BJ (cell line): ENCODE measurements around the gene DIAPH3. TPM values are rescaled to one million over a fixed set of nuclear protein-coding genes. Genes with fewer than 3 reads are reported as not detected.

Source experiments
- CTCF ChIA-PET: fragments of 350-600 bp; formaldehyde crosslinking; extraction: SDS; loops from one replicate; lab custom pipeline; 2021; ENCODE audit warnings: antibody characterized with exemption, inconsistent platforms; lab: Yijun Ruan, JAX
- POLR2A ChIA-PET: fragments of 300-600 bp; sonication (Branson Sonifier 250); formaldehyde crosslinking; extraction: SDS; loops from one replicate; lab custom pipeline; 2021; ENCODE audit warnings: antibody characterized with exemption; lab: Charles Lee
- DNase-seq: peaks from one replicate; pipeline ENCODE4 v3.0.0-alpha.2; 2011; ENCODE audit warnings: low read depth
- H3K27me3 ChIP-seq: 2 replicates; pipeline ENCODE4 v1.6.0; 2011; ENCODE audit warnings: low read length; ENCODE audit not compliant: control insufficient read depth, insufficient read depth
- H3K36me3 ChIP-seq: 2 replicates; pipeline ENCODE4 v1.5.1; 2011; ENCODE audit warnings: low read length; ENCODE audit not compliant: control insufficient read depth, insufficient read depth
- H3K4me3 ChIP-seq: 2 replicates; pipeline ENCODE4 v1.5.1; 2011; ENCODE audit warnings: low read depth, mild to moderate bottlenecking, control low read depth, low read length
- polyA plus RNA-seq: library from polyadenylated mRNA; depleted of rRNA; stranded (reverse); fragments of >200 nt; gene quantifications from 2 replicates; pipeline ENCODE4 v1.2.3, GENCODE V29; 2011
- TF ChIP-seq, protein P1 (sequence below): IDR thresholded peaks from 2 replicates; pipeline ENCODE4 v1.5.1; 2011; ENCODE audit warnings: low read depth, mild to moderate bottlenecking, control low read depth, inconsistent platforms, low read length, moderate library complexity; ENCODE audit not compliant: insufficient read depth

Gene DIAPH3
- polyA plus RNA-seq, 1 experiment: 8.5 TPM

DNA sequence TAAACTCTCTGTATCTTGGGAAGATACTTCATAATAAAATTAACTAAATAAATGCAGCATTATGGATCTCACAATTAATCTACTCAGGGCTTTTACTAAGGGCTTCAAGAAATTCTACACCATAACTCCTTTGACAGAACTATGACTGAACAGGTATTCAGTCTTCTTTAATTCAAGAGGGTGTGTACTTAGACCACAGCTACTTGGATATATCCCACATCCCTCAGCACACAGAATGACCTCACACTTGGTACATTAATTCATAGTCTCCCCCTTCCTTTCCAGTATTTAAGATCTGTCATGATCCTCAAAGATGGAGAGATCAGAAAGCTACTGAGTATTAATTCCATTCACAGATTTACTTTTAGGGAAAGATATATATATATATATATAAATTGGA, 11.6 kb downstream of the DIAPH3 start:
- POLR2A ChIA-PET: no interaction called here
- Histone ChIP-seq H3K4me3 (no peak overlapping the region), H3K27me3 (no peaks in the 10 kb centered on the region), H3K36me3 (no peaks in the 10 kb centered on the region)
- no peak for DNase-seq
- CTCF ChIA-PET: no interaction called here
- TF ChIP-seq, protein P1, sequence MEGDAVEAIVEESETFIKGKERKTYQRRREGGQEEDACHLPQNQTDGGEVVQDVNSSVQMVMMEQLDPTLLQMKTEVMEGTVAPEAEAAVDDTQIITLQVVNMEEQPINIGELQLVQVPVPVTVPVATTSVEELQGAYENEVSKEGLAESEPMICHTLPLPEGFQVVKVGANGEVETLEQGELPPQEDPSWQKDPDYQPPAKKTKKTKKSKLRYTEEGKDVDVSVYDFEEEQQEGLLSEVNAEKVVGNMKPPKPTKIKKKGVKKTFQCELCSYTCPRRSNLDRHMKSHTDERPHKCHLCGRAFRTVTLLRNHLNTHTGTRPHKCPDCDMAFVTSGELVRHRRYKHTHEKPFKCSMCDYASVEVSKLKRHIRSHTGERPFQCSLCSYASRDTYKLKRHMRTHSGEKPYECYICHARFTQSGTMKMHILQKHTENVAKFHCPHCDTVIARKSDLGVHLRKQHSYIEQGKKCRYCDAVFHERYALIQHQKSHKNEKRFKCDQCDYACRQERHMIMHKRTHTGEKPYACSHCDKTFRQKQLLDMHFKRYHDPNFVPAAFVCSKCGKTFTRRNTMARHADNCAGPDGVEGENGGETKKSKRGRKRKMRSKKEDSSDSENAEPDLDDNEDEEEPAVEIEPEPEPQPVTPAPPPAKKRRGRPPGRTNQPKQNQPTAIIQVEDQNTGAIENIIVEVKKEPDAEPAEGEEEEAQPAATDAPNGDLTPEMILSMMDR: no peak

DNA sequence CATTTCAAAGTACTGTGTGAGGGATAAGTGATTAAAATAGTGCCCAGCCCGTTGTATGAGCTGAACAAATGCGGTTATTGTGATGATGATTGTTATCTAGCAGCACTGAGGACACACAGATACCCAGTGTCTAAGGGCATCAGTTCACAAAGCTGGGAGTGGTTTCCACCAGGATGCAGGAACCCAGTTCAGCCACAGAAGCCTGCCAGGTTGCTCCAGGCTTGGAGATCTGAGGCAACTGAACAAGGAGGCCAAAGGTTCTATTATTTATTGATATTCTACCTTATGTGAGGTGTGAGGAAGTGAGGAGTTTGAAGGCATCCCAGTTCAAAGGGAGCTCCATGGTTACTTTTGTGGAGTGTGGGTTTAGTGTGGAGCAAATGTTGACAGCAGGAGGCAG, 13.2 kb downstream of the DIAPH3 start:
- Histone ChIP-seq H3K4me3 (no peak overlapping the region), H3K36me3 (no peaks in the 10 kb centered on the region), H3K27me3 (no peaks in the 10 kb centered on the region)
- no peak for DNase-seq
- CTCF ChIA-PET: interaction anchor here (1.2 kb wide), 1 partner anchor 185 kb away, joined by 3 read pairs; no protein-coding TSS in a partner anchor
- TF ChIP-seq, protein P1: no peak
- POLR2A ChIA-PET: no interaction called here

DNA sequence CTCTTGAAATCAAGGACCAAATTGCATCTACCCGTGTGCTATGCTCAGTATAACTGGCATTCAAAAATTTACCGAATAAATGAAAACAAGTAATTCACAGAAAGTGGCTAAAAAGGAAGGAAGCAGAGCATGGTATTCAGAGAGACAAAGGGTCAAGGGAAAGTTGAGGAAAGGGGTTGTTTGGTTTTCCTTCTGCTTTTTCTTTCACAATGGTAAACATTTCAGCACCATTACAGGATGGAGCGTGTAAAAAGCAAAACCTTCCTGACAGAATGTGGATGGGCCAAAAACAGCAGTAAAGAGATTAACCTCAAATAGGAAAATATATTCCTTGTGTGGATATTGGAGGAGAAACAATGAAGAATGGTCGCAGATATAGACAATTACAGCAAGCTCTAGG, 14.8 kb downstream of the DIAPH3 start:
- Histone ChIP-seq H3K27me3 (no peaks in the 10 kb centered on the region), H3K4me3 (no peak overlapping the region), H3K36me3 (no peaks in the 10 kb centered on the region)
- POLR2A ChIA-PET: no interaction called here
- no peak for DNase-seq
- TF ChIP-seq, protein P1: no peak
- CTCF ChIA-PET: no interaction called here

DNA sequence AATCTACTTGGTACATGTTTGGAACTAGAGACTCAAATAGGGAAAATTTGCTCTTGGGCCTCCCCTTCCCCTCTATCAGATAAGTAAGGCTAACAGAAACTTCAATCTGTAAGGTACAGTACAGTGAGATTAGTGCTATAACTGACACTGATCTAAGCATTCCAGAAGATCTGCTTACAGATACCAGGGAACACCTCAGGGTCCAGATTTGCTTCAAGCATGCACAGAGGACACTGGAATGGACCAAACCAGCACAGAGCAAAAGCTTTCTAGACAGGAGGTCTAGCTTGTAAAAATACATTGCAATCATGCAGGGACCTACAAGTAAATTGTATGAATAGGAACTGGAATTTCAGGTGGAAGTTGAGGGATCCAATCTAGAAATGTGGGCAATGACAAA, 16.4 kb downstream of the DIAPH3 start:
- ChIA-PET CTCF (no interaction called here), POLR2A (no interaction called here)
- no peak for DNase-seq
- Histone ChIP-seq H3K36me3 (no peaks in the 10 kb centered on the region), H3K4me3 (no peak overlapping the region), H3K27me3 (no peaks in the 10 kb centered on the region)
- TF ChIP-seq, protein P1: no peak

DNA sequence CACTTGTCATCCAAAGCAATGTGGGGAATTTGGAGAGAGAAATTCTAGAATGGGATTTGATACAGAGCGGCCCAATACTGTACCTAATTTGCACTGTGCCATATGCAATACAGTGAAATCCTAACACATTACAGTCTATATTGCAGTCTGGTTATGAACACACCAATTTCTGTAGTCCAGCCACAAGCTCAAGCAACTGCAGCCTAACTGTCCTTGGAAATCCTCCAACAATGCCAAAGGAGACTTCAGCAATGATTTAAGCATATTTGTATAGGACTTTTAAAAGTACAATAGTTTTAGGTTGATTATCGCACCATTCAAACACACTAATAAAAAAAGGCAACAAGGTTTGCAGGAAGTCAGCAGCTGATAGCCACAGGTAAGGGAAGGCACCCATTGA, 17.3 kb downstream of the DIAPH3 start:
- H3K27me3 ChIP-seq: no peaks in the 10 kb centered on the region
- H3K36me3 ChIP-seq: no peaks in the 10 kb centered on the region
- no peak for DNase-seq
- no peak overlapping the region for H3K4me3 ChIP-seq
- TF ChIP-seq, protein P1: no peak
- ChIA-PET CTCF (interaction anchor here (1.3 to 2.1 kb wide), 2 partner anchors 9 to 12 kb away, joined by 6 to 8 read pairs; no protein-coding TSS in a partner anchor), POLR2A (no interaction called here)
